Breast epithelium (tissue), 4 donors: ENCODE measurements around the gene KCNJ1. TPM values are rescaled to one million over a fixed set of nuclear protein-coding genes. Genes with fewer than 3 reads are reported as not detected.

Experiments
- DNase-seq, 2 donors: peaks; one replicate each; pipeline ENCODE4 v3.0.0-alpha.2; 2019; ENCODE audit warnings: low spot score in 2 of 2
- H3K27ac ChIP-seq, 2 donors: fragments of 200-600 bp; sonication (generic) in 1 of 2; one replicate each; pipeline ENCODE4 v1.5.1; 2016 to 2019; ENCODE audit warnings: mild to moderate bottlenecking in 1 of 2
- H3K27me3 ChIP-seq, 2 donors: fragments of 200-600 bp; sonication (generic) in 1 of 2; one replicate each; pipeline versions ENCODE4 v1.5.1 to v1.6.0; 2017 to 2019; ENCODE audit warnings: control low read depth in 1 of 2, mild to moderate bottlenecking in 1 of 2
- H3K36me3 ChIP-seq: fragments of 200-600 bp; one replicate; pipeline ENCODE4 v1.5.1; 2019
- H3K4me1 ChIP-seq, 2 donors: fragments of 200-600 bp; sonication (generic); one replicate each; pipeline ENCODE4 v1.5.1; 2016 to 2019; ENCODE audit warnings: control low read depth in 1 of 2
- H3K4me3 ChIP-seq, 3 donors: fragments of 200-600 bp; sonication (generic); 1 replicate in 2 of 3; 2 replicates in 1 of 3; pipeline ENCODE4 v1.5.1; 2016 to 2019; ENCODE audit warnings: mild to moderate bottlenecking in 3 of 3, moderate library complexity in 2 of 3
- H3K9me3 ChIP-seq, 2 donors: fragments of 200-600 bp; sonication (generic) in 1 of 2; one replicate each; pipeline ENCODE4 v1.5.1; 2016 to 2019; ENCODE audit warnings: control low read depth in 1 of 2
- CTCF ChIP-seq, 3 donors: fragments of 450-650 bp; IDR thresholded peaks; one replicate each; pipeline ENCODE4 v1.5.1; 2016 to 2017; ENCODE audit warnings: antibody characterized with exemption in 3 of 3, mild to moderate bottlenecking in 3 of 3, moderate library complexity in 3 of 3
- POLR2A ChIP-seq: fragments of 450-650 bp; IDR thresholded peaks from one replicate; pipeline ENCODE4 v1.6.1; 2016; ENCODE audit warnings: antibody characterized with exemption, mild to moderate bottlenecking, moderate library complexity
- POLR2AphosphoS5 ChIP-seq, 3 donors: sonication (generic); formaldehyde crosslinking; IDR thresholded peaks; one replicate each; pipeline ENCODE4 v1.6.1; 2017; ENCODE audit warnings: antibody characterized with exemption in 3 of 3
- intact Hi-C: fragments of 100-400 bp; cut with DNase I; formaldehyde crosslinking; loops from one replicate; pipeline ENCODE4 v1.15.1; 2023; ENCODE audit warnings: low total_unique reads
- total RNA-seq, 3 donors: library from RNA; depleted of rRNA; stranded (reverse); fragments of >200 nt; gene quantifications; one replicate each; pipeline ENCODE4 v1.1.0, GENCODE V29; 2016

KCNJ1 gene
- total RNA-seq, 3 donors from 2014 or later: 0.16 TPM; not detected in 2

- no peak overlapping the region for H3K4me3 ChIP-seq
- intact Hi-C loops: no loop called here
- DNase-seq: no peak
- H3K36me3 ChIP-seq: no peaks in the 10 kb centered on the region
- peaks cover 0 to 9% of the 10 kb centered on the region in 2 donors for H3K27me3 ChIP-seq
- H3K4me1 ChIP-seq: peaks cover 0 to 5% of the 10 kb centered on the region in 2 donors
- no peaks in the 10 kb centered on the region for H3K9me3 ChIP-seq
- TF ChIP-seq POLR2A (no peak), CTCF (IDR thresholded peaks at IDR 0.05) (no peak), POLR2AphosphoS5 (IDR thresholded peaks at IDR 0.05) (no peak)
- H3K27ac ChIP-seq: no peak overlapping the region
Measured at GRCh38 chr11:128834157-128834556, 32.9 kb downstream of the KCNJ1 start.

- Histone ChIP-seq H3K9me3 (no peaks in the 10 kb centered on the region), H3K27ac (no peak overlapping the region), H3K36me3 (no peaks in the 10 kb centered on the region), H3K4me3 (no peak overlapping the region), H3K27me3 (peaks cover 0 to 9% of the 10 kb centered on the region in 2 donors), H3K4me1 (peaks cover 0 to 5% of the 10 kb centered on the region in 2 donors)
- no peak for DNase-seq
- no peak for TF ChIP-seq CTCF (IDR thresholded peaks at IDR 0.05)
- no peak for TF ChIP-seq POLR2A
- TF ChIP-seq POLR2AphosphoS5 (IDR thresholded peaks at IDR 0.05): no peak
- intact Hi-C loops: no loop called here
Measured at GRCh38 chr11:128832121-128832497, 35.0 kb downstream of the KCNJ1 start.

GRCh38 chr11:128831174-128832120, 35.6 kb downstream of the KCNJ1 start:
- peak overlapping the region in 1 of 3 donors; percentile 19 for H3K4me3 ChIP-seq
- H3K4me1 ChIP-seq: peaks cover 0 to 5% of the 10 kb centered on the region in 2 donors
- H3K27ac ChIP-seq: no peak overlapping the region
- intact Hi-C loops: no loop called here
- H3K9me3 ChIP-seq: no peaks in the 10 kb centered on the region
- H3K36me3 ChIP-seq: no peaks in the 10 kb centered on the region
- peak; percentile 69 to 80 for DNase-seq
- peaks cover 0 to 9% of the 10 kb centered on the region in 2 donors for H3K27me3 ChIP-seq
- TF ChIP-seq CTCF (IDR thresholded peaks at IDR 0.05): peak; percentile 56 to 84 (median 79)
- TF ChIP-seq POLR2A: no peak
- TF ChIP-seq POLR2AphosphoS5 (IDR thresholded peaks at IDR 0.05): no peak

- H3K4me3 ChIP-seq: peak overlapping the region in 1 of 3 donors; percentile 19
- TF ChIP-seq POLR2A (no peak), CTCF (IDR thresholded peaks at IDR 0.05) (no peak), POLR2AphosphoS5 (IDR thresholded peaks at IDR 0.05) (no peak)
- peaks cover 0 to 5% of the 10 kb centered on the region in 2 donors for H3K4me1 ChIP-seq
- intact Hi-C loops: no loop called here
- H3K27ac ChIP-seq: no peak overlapping the region
- DNase-seq: no peak
- peaks cover 0 to 9% of the 10 kb centered on the region in 2 donors for H3K27me3 ChIP-seq
- H3K9me3 ChIP-seq: no peaks in the 10 kb centered on the region
- no peaks in the 10 kb centered on the region for H3K36me3 ChIP-seq
Measured at GRCh38 chr11:128830290-128831173, 36.6 kb downstream of the KCNJ1 start.
